ENCODE data around the gene DECR2. TPM values are rescaled to one million over a fixed set of nuclear protein-coding genes. Genes with fewer than 3 reads are reported as not detected.

The DECR2 gene
- total RNA-seq, 1 donor from 2014 or later = 10.1 TPM

DNA sequence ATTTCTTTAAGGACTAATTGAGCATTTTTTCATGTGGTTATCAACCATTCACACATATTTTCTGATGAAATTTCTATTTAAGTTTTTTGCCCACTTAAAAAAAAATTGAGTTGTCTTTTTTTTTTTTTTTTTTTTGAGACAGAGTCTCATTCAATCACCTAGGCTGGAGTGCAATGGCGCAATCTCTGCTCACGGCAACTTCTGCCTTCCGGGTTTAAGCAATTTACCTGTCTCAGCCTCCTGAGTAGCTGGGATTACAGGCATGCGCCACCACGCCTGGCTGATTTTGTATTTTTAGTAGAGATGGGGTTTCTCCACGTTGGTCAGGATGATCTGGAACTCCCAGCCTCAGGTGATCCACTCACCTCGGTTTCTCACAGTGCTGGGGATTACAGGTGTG is 58.1 kb downstream of the DECR2 start:
- Histone ChIP-seq H3K27ac (no peak overlapping the region), H3K9me3 (no peaks in the 10 kb centered on the region), H3K27me3 (ENCODE audit: low read depth) (no peaks in the 10 kb centered on the region), H3K4me3 (no peak overlapping the region), H3K4me1 (peaks cover 17% of the 10 kb centered on the region), H3K36me3 (peaks cover 21% of the 10 kb centered on the region)
- TF ChIP-seq CTCF (IDR thresholded peaks at IDR 0.05) = no peak
- ATAC-seq = no peak
- no peak for DNase-seq
- intact Hi-C loops (cut with DNase I) = no loop called here

DNA sequence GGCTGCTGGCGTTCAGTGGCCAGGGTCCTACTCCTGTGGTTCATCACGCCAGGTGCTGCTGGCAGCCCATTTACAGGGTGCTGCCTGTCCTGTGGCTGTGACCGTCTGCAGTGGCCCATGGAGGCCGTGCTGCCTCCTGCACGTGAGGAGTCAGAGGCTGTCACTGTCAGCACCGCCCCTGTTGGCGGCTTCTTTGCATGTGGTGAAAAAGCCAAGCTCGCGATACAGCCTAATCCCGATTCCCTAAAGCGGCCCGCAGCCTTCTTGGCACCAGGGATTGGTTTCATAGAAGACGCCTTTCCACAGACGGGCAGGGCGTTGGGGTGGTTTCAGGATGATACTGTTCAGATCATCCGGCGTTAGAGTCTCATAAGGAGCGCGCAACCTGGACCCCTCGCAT is 59.1 kb downstream of the DECR2 start:
- no peak for ATAC-seq
- intact Hi-C loops (cut with DNase I) = no loop called here

More for the DNA sequence above, 59.1 kb downstream of the DECR2 start:
- Histone ChIP-seq H3K27me3 (ENCODE audit: low read depth) (no peaks in the 10 kb centered on the region), H3K9me3 (no peaks in the 10 kb centered on the region), H3K27ac (no peak overlapping the region), H3K4me3 (no peak overlapping the region), H3K36me3 (peaks cover 21% of the 10 kb centered on the region), H3K4me1 (peaks cover 17% of the 10 kb centered on the region)
- no peak for DNase-seq
- TF ChIP-seq CTCF (IDR thresholded peaks at IDR 0.05) = no peak

Other genes with a start within 250 kb of the DECR2 start
- gene HBZ, start 249.2 kb upstream of the DECR2 start, total RNA-seq = not detected
- gene HBM, start 235.9 kb upstream of the DECR2 start, total RNA-seq = not detected
- 232 TPM for gene HBA2, start 229.0 kb upstream of the DECR2 start, total RNA-seq
- gene HBA1, start 225.2 kb upstream of the DECR2 start, total RNA-seq = 217 TPM
- not detected for gene HBQ1, start 221.4 kb upstream of the DECR2 start, total RNA-seq
- 70.9 TPM for gene LUC7L, start 172.4 kb upstream of the DECR2 start, total RNA-seq
- gene FAM234A, start 167.1 kb upstream of the DECR2 start, total RNA-seq = 51.7 TPM
- gene RGS11, start 125.9 kb upstream of the DECR2 start, total RNA-seq = 8.2 TPM
- gene ARHGDIG, start 121.3 kb upstream of the DECR2 start, total RNA-seq = not detected
- gene PDIA2, start 118.7 kb upstream of the DECR2 start, total RNA-seq = not detected
- 22.4 TPM for gene AXIN1, start 49.2 kb upstream of the DECR2 start, total RNA-seq
- 43.4 TPM for gene MRPL28, start 31.3 kb upstream of the DECR2 start, total RNA-seq
- gene PGAP6, start 19.9 kb upstream of the DECR2 start, total RNA-seq = 55.8 TPM
- 42.3 TPM for gene NME4, start 4.7 kb upstream of the DECR2 start, total RNA-seq
- gene RAB11FIP3, start 23.8 kb downstream of the DECR2 start, total RNA-seq = 32.2 TPM
- 44.3 TPM for gene CAPN15, start 125.8 kb downstream of the DECR2 start, total RNA-seq
- gene PRR35, start 158.5 kb downstream of the DECR2 start, total RNA-seq = not detected
- gene NHLRC4, start 165.1 kb downstream of the DECR2 start, total RNA-seq = 2.7 TPM
- 68.9 TPM for gene PIGQ, start 168.1 kb downstream of the DECR2 start, total RNA-seq
- 40.1 TPM for gene RAB40C, start 188.2 kb downstream of the DECR2 start, total RNA-seq
- gene WFIKKN1, start 229.1 kb downstream of the DECR2 start, total RNA-seq = 1.2 TPM
- 63.1 TPM for gene METTL26, start 234.4 kb downstream of the DECR2 start, total RNA-seq
- 47.7 TPM for gene MCRIP2, start 239.9 kb downstream of the DECR2 start, total RNA-seq
- gene WDR90, start 247.5 kb downstream of the DECR2 start, total RNA-seq = 31.4 TPM